GM12874 (cell line): Measurements from ENCODE around the gene BMP4.

Source experiments
- TF ChIP-seq, protein P1 (sequence below): IDR thresholded peaks from 2 replicates; pipeline ENCODE4 v1.5.1; 2011; ENCODE audit warnings: low read depth, mild to moderate bottlenecking, control low read depth, low read length, moderate library complexity; ENCODE audit not compliant: insufficient read depth

BMP4 gene

DNA sequence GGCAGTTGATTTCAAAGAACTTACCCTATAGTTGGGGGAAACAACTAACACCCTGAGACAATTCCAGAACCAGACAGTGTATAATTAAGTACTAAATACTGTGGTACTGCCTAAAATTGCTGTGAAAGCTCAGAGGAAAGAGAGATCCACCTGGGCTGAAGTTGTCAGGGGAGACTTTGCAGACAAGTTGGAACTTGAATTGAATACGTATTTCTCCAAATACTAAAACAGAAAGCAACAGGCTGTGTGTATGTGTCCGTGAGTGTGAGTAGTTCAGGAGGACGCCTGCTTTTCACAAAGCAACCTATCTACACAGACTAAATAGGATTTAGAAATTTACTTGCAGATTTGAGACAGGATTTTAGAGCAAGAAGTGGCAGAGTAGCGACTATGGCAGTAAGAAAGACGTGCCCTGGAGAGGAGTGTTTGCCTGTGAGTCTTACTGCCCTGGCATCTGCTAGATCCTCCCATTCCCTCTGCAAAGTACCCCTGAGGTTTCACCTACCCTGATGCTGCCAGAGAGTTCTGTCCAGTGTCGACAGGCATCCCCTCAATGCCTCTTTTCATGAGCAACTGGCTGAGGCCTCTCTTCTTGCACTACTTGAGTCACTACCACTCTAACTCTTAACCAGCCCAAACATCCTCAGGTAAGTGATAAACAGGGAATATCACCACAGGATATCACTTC lies 37.4 kb upstream of the BMP4 start:
- TF ChIP-seq, protein P1, sequence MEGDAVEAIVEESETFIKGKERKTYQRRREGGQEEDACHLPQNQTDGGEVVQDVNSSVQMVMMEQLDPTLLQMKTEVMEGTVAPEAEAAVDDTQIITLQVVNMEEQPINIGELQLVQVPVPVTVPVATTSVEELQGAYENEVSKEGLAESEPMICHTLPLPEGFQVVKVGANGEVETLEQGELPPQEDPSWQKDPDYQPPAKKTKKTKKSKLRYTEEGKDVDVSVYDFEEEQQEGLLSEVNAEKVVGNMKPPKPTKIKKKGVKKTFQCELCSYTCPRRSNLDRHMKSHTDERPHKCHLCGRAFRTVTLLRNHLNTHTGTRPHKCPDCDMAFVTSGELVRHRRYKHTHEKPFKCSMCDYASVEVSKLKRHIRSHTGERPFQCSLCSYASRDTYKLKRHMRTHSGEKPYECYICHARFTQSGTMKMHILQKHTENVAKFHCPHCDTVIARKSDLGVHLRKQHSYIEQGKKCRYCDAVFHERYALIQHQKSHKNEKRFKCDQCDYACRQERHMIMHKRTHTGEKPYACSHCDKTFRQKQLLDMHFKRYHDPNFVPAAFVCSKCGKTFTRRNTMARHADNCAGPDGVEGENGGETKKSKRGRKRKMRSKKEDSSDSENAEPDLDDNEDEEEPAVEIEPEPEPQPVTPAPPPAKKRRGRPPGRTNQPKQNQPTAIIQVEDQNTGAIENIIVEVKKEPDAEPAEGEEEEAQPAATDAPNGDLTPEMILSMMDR: no peak

DNA sequence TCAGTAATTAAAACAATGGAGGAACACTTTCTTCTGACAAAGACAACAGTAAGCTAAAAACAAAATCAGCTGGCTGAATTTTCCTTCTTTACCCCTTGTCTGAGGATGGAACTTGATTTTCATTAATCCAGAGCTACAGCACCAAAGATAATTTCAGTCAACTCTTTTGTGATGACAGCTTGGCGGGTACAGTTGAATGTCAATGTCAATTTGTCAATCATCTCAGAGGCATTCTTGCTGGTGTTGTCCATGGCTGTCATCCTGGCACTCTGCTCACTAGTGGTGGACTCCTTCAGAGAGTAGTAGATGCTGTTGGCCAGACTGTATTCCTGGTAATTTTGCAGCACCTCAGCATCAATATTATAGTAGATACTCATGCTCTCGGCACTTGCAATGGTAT lies 34.4 kb upstream of the BMP4 start:
- TF ChIP-seq, protein P1: no peak

DNA sequence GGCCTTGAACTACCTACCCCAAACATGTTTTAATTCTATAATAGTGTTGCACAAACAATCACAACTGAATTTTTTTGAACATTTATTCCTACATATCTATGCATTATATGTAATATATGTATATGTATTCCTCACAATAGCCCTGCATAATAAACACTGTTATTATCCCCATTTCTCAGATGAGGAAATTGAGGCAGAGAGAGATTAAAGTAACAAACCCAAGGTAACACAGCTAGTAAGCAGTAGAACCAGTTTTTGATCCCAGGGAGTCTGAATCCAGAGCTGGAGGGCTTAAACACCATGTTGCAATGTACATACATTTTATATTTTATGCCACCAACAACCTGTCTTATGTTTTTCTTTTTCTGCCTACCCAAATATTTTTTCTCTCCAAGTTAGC lies 26.5 kb upstream of the BMP4 start:
- TF ChIP-seq, protein P1: no peak

DNA sequence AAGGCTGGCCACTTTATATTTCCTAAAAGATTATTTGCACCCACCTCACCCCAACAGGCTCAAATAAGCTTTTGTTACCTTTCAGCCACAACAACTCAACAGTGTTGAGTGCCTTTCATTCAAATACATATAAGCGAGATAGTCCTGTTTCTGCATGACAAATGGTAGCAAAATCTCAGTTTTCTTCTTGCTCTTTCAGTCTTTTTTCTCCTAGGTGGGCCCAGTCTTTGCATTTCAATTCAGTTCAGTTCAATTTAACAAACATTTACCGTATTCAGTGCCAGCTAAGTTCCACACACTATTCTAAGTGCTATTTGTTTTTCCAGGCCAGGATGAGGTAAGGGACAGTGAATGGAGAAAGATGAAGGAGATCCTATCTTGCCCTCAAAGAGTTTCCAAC lies 25.9 kb upstream of the BMP4 start:
- TF ChIP-seq, protein P1: no peak

GRCh38 chr14:53979747-53980642 lies 23.4 kb upstream of the BMP4 start:
- TF ChIP-seq, protein P1: no peak

DNA sequence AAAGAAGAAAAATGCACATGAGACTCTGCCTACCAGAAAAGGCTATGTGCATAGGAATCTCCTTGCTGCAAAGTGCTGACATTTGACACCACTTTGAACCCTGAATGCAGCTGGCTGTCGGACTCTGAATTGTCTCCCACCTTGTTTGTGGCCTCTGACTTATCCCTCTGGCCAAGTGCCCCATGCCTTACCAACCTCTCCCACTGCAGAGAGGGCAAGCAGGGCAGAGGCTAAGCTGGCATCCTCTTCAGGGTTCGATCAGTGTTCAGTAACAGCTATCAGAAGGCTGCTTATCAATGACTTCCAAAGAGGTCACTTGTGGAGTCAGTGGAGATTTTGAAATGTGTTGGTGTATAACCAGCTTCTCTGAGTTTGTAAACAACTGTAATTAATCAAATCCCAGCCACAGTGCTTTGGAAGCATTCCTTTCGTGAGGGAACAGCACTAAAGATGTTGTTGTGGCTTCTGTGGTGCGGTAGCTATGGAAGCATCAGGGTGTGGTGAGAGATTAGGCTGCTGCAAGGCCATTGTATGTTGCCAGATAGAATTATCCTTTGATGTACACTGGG lies 22.6 kb upstream of the BMP4 start:
- TF ChIP-seq, protein P1: no peak

DNA sequence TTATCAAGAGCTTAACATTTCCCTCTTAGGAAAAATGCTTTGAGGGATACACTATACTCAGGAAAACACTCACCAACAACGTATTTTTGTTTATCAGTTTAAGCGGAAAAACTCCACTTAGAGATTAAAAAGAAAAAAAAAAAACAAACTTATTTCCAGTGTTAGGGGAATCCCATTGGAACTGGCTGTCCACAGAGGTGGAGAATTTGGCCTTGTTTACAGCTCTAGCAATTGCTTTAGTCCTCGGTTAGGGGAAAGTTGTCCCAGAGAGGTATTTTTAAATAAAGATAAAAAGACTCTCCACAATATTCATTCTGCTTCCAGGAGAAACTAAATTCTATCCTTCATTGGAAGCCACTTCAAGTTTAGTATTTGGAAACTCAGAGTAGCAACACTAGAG lies 21.6 kb upstream of the BMP4 start:
- TF ChIP-seq, protein P1: no peak
